T-helper 1 cell (primary cell): ENCODE measurements around the gene ARL17A.
"Not testable (repeated sequence)": the region's sequence is repeated elsewhere in the genome, so short reads cannot be mapped to it uniquely, and the experiment has no call there.

Experiments
- DNase-seq, 5 donors: peaks; one replicate each; pipeline ENCODE4 v3.0.0-alpha.2; 2012 to 2020

ARL17A gene

DNA sequence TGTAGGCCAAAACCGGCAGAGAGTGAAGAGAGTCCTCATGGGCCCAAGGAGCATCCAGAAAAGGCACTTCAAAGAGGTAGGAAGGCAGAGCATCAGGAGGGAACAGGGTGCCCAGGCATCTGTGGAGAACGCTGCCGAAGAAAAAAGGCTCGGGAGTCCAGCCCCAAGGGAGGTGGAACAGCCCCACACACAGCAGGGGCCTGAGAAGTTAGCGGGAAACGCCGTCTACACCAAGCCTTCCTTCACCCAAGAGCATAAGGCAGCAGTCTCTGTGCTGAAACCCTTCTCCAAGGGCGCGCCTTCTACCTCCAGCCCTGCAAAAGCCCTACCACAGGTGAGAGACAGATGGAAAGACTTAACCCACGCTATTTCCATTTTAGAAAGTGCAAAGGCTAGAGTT, 30.9 kb downstream of the ARL17A start:
- not testable (repeated sequence) for DNase-seq

DNA sequence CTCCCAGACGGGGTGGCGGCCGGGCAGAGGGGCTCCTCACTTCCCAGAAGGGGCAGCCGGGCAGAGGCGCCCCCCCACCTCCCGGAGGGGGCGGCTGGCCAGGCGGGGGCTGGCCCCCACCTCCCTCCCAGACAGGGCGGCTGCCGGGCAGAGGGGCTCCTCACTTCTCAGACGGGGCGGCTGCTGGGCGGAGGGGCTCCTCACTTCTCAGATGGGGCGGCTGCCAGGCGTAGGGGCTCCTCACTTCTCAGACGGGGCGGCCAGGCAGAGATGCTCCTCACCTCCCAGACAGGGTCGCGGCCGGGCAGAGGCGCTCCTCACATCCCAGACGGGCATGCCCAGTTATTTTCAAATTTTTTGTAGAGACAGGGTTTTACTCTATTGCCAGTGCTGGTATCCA, 44.8 kb downstream of the ARL17A start:
- peak in 2 of 5 donors; percentile 3 to 6 for DNase-seq

DNA sequence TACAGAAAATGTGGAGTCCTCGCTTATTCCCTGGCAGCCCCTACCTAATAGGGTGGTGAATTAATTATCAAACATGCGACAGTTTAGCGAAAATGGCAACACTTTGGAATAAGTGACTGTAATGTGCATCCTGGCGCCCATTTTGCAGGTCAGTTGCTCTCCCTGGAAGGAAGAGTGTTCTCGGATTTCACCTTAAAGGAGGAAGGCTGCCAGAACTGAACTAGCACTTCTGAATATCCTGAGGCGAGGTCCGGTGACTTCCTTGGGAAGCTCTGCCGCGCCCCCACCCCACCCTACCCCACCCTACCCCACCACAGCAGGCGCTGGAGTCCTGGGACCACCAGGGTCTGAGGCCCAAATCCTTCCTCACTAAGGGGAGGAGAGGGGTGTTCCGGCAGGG, 67.3 kb downstream of the ARL17A start, which contains the start of gene LRRC37A2:
Gene LRRC37A2, plus strand, starts transcription at position 301 of the 400 bp plus-strand sequence. CDS start 245 bp downstream, outside the sequence.
- DNase-seq: not testable (repeated sequence)

- DNase-seq: not testable (repeated sequence)
Observed at GRCh38 chr17:46505896-46506295, 73.6 kb downstream of the ARL17A start.

GRCh38 chr17:46499437-46500139, 79.9 kb downstream of the ARL17A start:
- not testable (repeated sequence) for DNase-seq

DNA sequence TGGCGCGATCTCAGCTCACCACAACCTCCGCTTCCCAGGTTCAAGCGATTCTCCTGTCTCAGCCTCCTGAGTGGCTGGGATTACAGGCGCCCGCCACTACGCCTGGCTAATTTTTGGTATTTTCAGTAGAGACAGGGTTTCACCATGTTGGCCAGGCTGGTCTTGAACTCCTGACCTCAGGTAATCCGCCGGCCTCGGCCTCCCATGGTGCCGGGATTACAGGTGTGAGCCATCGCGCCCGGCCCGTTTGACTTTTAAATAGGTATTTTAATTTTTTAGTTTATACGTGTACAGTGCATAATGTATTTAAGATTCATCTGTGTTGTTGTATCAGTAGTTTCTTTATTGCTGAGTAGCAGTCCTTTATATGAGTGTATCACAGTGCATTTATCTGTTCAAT, 87.5 kb downstream of the ARL17A start:
- not testable (repeated sequence) for DNase-seq

DNA sequence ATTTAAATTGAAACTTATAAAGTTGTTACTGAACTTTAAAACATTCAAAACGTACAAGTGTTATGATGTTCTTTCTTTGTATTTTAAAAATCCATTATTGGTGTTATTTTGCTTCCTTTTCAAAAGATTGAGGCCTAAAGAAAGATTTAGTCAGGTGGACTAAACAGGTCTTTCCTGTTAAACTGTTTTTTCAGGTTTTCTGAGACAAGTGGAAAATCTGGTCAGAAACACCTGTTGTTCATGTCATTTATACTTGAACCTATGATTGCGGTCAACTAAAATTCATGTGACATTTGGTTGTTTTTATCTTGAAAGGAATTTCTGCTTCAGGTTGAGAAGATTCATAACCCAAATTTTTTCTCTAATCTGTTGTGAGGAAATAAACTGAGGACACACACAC, 98.2 kb downstream of the ARL17A start:
- not testable (repeated sequence) for DNase-seq

DNA sequence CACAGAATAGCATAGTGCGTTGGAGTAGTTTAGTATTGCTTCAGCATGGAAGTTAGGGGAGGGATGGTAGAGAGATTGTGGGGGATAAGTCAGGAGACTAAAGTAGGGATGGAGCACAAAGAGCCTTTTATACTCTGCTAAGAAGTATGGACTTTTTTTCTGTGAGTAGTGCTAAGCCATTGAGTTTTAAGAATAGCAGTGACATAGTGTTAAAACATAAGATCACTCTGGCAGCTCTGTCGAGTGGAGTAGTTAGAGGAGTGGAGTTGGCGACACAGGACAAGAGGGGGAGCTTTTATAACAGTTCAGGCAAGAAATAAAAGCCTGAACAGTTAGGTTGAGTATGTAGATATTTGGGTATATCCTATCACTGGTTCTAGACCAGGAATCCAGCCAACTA, 100.7 kb downstream of the ARL17A start:
- not testable (repeated sequence) for DNase-seq

GRCh38 chr17:46475583-46475982, 103.9 kb downstream of the ARL17A start:
- DNase-seq: not testable (repeated sequence)

DNA sequence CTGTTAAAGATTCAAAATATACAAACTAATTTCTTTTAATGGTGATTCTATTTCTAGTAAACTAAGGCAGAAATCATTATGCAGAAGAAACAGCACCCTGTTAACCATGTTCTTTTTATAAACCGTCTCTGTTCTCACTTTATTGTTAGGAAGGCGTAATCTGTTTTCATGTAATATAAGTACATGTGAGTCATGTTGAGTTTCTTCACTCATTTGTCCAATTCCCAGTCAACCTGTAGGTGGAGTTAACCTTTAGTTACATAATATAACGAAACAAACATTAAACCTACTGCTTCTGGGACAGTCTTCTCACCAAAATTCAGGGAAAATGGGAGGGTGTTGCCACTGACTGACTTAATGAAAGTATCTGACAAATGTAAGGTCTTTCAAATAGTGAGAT, 105.0 kb downstream of the ARL17A start:
- DNase-seq: not testable (repeated sequence)

- not testable (repeated sequence) for DNase-seq
Observed at GRCh38 chr17:46467618-46468017, 111.9 kb downstream of the ARL17A start.
